HG03135 (cell line): ENCODE data around the gene MAP7D1.
"Not testable (repeated sequence)": the region's sequence is repeated elsewhere in the genome, so short reads cannot be mapped to it uniquely, and the experiment has no call there.

Source experiments
- ATAC-seq: cut with Tn5 transposase; IDR thresholded peaks from one replicate; pipeline ENCODE4 v1.9.1; 2021; ENCODE audit warnings: mild to moderate bottlenecking, moderate library complexity; ENCODE audit not compliant: unreplicated experiment

The MAP7D1 gene

GRCh38 chr1:36199934-36200741 is 44.2 kb downstream of the MAP7D1 start:
- ATAC-seq: no peak

GRCh38 chr1:36203027-36203553 is 47.1 kb downstream of the MAP7D1 start:
- ATAC-seq: no peak

GRCh38 chr1:36203554-36204346 is 47.8 kb downstream of the MAP7D1 start:
- ATAC-seq: no peak

- no peak for ATAC-seq
Observed at GRCh38 chr1:36204347-36204909, 48.5 kb downstream of the MAP7D1 start.

- no peak for ATAC-seq
Observed at GRCh38 chr1:36206323-36206858, 50.4 kb downstream of the MAP7D1 start.

- no peak for ATAC-seq
Observed at GRCh38 chr1:36207339-36207738, 51.4 kb downstream of the MAP7D1 start.

GRCh38 chr1:36208978-36209703 is 53.2 kb downstream of the MAP7D1 start:
- ATAC-seq: no peak

GRCh38 chr1:36211307-36211706 is 55.3 kb downstream of the MAP7D1 start:
- no peak for ATAC-seq

GRCh38 chr1:36211841-36212240 is 55.9 kb downstream of the MAP7D1 start:
- no peak for ATAC-seq

GRCh38 chr1:36212782-36213181 is 56.8 kb downstream of the MAP7D1 start:
- no peak for ATAC-seq

GRCh38 chr1:36217670-36218069 is 61.7 kb downstream of the MAP7D1 start:
- no peak for ATAC-seq

- not testable (repeated sequence) for ATAC-seq
Observed at GRCh38 chr1:36221901-36222300, 65.9 kb downstream of the MAP7D1 start.

GRCh38 chr1:36222481-36223380 is 66.8 kb downstream of the MAP7D1 start:
- no peak for ATAC-seq

- peak; percentile 18 for ATAC-seq
Observed at GRCh38 chr1:36223381-36223995, 67.5 kb downstream of the MAP7D1 start.

- ATAC-seq: peak; percentile 91
Observed at GRCh38 chr1:36223996-36224536, 68.1 kb downstream of the MAP7D1 start, which contains the start of gene THRAP3. THRAP3 (plus strand) TSS chr1:36224443; CDS start chr1:36282564, 58,121 bp downstream.

GRCh38 chr1:36224537-36225282 is 68.8 kb downstream of the MAP7D1 start:
- ATAC-seq: peak; percentile 50

GRCh38 chr1:36225283-36225899 is 69.4 kb downstream of the MAP7D1 start:
- no peak for ATAC-seq
